ENCODE results near the gene OSBPL6. TPM values are rescaled to one million over a fixed set of nuclear protein-coding genes. Genes with fewer than 3 reads are reported as not detected.

OSBPL6 gene
- total RNA-seq, 6 experiments from 2014 or later = 2.4 to 4.1 (median 3.1) TPM

DNA sequence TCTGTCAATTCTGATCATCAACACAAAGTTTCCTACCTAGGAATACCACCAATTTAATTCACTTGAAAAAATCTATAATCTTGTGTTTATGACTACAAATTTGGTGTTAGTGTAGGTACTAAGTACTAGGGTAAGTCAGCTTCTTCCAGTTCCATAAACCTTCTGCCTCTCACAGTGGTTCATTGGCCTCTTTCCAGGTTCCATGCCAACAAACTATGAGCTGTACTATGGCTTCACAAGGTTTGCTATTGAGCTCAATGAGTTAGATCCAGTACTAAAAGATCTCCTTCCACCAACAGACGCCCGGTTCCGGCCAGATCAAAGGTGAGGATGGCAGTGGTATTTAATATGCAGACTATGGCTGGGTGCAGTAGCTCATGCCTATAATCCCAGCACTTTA lies 197.9 kb downstream of the OSBPL6 start:
- Histone ChIP-seq H3K36me3 (no peaks in the 10 kb centered on the region), H3K27ac (no peak overlapping the region), H3K4me1 (no peaks in the 10 kb centered on the region), H3K4me3 (no peak overlapping the region), H3K9me3 (no peaks in the 10 kb centered on the region), H3K27me3 (no peaks in the 10 kb centered on the region)
- ATAC-seq (peak in 1 of 4 donors; percentile 22), DNase-seq (no peak)
- TF ChIP-seq, protein P1, sequence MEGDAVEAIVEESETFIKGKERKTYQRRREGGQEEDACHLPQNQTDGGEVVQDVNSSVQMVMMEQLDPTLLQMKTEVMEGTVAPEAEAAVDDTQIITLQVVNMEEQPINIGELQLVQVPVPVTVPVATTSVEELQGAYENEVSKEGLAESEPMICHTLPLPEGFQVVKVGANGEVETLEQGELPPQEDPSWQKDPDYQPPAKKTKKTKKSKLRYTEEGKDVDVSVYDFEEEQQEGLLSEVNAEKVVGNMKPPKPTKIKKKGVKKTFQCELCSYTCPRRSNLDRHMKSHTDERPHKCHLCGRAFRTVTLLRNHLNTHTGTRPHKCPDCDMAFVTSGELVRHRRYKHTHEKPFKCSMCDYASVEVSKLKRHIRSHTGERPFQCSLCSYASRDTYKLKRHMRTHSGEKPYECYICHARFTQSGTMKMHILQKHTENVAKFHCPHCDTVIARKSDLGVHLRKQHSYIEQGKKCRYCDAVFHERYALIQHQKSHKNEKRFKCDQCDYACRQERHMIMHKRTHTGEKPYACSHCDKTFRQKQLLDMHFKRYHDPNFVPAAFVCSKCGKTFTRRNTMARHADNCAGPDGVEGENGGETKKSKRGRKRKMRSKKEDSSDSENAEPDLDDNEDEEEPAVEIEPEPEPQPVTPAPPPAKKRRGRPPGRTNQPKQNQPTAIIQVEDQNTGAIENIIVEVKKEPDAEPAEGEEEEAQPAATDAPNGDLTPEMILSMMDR (IDR thresholded peaks at IDR 0.05) = no peak
- no peak for TF ChIP-seq POLR2A (IDR thresholded peaks at IDR 0.05)
- 95% methylated on average over 3 of the region's 3 CpGs for WGBS (ENCODE audit: insufficient coverage, low coverage, low lambda C conversion rate, missing lambda C conversion rate)
- intact Hi-C loops (cut with DNase I) = no loop called here

DNA sequence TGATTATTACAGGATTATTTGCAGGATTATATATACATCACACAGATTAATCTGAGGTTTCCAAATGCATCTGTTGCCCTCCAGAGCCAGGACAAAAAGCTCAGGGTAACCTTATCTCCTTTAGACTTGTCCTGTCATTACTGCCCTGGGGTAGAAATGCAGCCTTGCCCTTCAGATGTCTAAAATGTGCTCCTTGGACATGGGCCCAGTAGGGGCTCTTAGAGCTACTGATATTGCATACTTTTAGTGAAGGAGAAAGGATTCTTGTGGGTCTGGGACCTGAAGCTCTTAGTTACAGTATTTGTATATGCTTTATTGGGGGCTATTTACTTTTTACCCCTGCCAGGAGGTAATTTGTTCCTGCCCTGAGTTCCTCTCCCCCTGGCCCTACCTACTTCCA lies 200.5 kb downstream of the OSBPL6 start:
- ATAC-seq (no peak), DNase-seq (no peak)
- Histone ChIP-seq H3K27ac (no peak overlapping the region), H3K4me1 (no peaks in the 10 kb centered on the region), H3K36me3 (no peaks in the 10 kb centered on the region), H3K4me3 (no peak overlapping the region), H3K27me3 (no peaks in the 10 kb centered on the region), H3K9me3 (no peaks in the 10 kb centered on the region)
- intact Hi-C loops (cut with DNase I) = no loop called here
- TF ChIP-seq, protein P1 (IDR thresholded peaks at IDR 0.05) = no peak
- TF ChIP-seq POLR2A (IDR thresholded peaks at IDR 0.05) = no peak

DNA sequence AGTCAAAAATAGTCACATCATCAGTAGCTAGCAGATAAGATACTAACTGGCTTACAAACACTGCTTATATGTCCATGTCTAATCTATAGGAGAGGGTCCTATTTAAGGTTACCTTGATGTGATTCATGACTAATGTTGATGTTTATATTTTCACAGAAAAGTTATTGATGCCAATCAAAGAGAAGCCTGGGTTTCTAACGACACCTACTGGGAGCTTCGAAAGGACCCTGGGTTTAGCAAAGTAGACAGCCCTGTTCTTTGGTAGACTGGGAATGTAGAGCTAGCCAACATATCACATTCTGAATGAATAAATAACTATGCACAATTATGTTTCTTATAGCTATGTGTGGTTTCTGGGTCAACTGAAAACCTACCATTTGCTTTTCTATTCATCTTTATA lies 201.0 kb downstream of the OSBPL6 start:
- intact Hi-C loops (cut with DNase I) = no loop called here
- no peak for DNase-seq
- no peak overlapping the region for H3K4me3 ChIP-seq
- H3K9me3 ChIP-seq = no peaks in the 10 kb centered on the region
- no peak overlapping the region for H3K27ac ChIP-seq
- no peaks in the 10 kb centered on the region for H3K4me1 ChIP-seq
- no peaks in the 10 kb centered on the region for H3K27me3 ChIP-seq
- no peaks in the 10 kb centered on the region for H3K36me3 ChIP-seq
- TF ChIP-seq, protein P1 (IDR thresholded peaks at IDR 0.05) = no peak
- WGBS (ENCODE audit: insufficient coverage, low coverage, low lambda C conversion rate, missing lambda C conversion rate) = 84% methylated on average over 2 of the region's 2 CpGs
- no peak for ATAC-seq

DNA sequence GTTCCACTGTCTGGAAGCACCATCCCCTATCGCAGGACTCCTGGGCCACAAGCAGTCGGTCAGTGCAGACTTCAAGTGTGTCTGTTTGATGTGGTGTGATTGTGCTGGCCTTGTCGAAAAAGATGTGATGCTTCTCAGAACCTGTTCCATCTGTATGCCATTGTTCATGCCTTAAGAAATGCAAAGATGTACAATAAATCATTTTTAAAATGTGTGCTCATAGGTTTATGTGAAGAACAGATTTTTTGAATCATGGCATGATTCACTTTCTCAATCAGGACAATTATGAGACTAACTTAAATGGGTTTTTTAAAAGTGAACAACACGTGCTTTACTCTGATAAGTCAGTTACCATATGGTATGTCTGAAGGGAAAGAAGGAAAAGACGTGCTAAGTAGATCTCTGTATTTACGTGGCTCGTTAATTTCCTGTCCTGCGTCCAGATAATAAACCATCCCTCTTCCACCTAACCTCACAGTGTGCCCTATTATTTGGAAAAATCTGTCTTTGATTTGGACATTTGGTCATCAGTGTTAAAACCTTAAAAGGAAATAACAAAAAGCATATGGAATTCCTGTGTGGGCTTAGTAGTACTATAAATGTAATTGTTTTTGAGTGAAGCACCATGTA lies 201.7 kb downstream of the OSBPL6 start:
- no peaks in the 10 kb centered on the region for H3K4me1 ChIP-seq
- H3K27me3 ChIP-seq = no peaks in the 10 kb centered on the region
- no peaks in the 10 kb centered on the region for H3K36me3 ChIP-seq
- H3K4me3 ChIP-seq = no peak overlapping the region
- TF ChIP-seq, protein P1 (IDR thresholded peaks at IDR 0.05) = no peak
- no peak for TF ChIP-seq POLR2A (IDR thresholded peaks at IDR 0.05)
- H3K9me3 ChIP-seq = no peaks in the 10 kb centered on the region
- intact Hi-C loops (cut with DNase I) = no loop called here
- ATAC-seq (no peak), DNase-seq (no peak)
- H3K27ac ChIP-seq = no peak overlapping the region
- 83% methylated on average over 8 of the region's 8 CpGs for WGBS (ENCODE audit: insufficient coverage, low coverage, low lambda C conversion rate, missing lambda C conversion rate)

Data from right lobe of liver (tissue), 6 donors.